GM21367 (cell line): ENCODE results near the gene RAD50.
"Not testable (repeated sequence)": the region's sequence is repeated elsewhere in the genome, so short reads cannot be mapped to it uniquely, and the experiment has no call there.

Source experiments
- ATAC-seq: cut with Tn5 transposase; IDR thresholded peaks from one replicate; pipeline ENCODE4 v1.9.1; 2021; ENCODE audit not compliant: unreplicated experiment

The RAD50 gene

DNA sequence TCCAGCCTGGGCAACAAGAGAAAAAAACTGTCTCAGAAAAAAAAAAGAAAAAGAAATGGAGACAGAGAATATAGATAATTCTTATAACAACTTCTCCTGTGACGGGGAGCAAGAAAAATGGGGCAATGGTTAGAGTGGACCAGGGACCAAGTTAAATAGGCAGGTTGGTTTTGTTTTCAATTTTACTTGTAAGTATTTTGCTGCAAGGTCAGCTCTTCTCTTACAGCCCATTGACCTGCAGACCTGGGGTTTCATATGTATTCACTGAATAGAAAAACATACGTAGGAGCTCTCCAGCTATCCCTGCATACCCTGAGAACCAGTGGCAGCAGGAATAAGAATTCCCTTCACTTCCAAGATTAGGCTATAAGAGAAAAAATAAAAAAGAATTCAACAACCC is 72.0 kb downstream of the RAD50 start:
- ATAC-seq = no peak

DNA sequence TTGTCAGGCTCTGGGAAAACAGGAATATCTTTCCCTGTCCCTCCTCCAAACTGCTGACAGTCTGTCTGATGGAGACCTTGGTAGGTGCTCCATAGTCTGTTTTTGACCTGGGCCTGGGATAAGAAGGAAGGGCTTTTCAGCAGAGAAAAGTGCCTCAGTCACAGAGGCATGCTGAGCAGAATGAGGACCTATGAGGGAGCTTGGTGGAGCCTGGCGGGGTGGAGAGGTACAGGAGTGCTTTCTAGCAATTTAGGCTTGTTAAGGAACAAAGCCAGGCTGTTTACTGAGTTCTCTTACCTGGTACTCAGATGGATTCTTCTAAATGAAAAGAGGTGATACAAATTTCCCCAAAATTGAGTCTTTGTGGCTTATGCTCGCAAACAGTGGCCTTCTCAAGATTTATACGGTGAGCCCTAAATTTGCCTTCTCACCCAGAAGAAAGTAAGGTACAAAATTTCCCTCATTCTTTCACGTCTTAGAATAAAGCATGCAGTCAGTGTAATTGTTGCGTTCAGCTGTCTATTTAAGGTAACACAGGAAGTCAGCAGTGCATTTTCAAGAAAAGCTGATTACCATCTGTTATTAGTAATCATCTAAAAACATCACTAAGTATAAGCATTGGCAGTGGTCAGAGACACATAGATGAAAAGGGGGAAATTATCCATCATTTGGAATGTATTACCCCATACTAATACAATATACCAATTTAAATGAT is 72.6 kb downstream of the RAD50 start:
- no peak for ATAC-seq

DNA sequence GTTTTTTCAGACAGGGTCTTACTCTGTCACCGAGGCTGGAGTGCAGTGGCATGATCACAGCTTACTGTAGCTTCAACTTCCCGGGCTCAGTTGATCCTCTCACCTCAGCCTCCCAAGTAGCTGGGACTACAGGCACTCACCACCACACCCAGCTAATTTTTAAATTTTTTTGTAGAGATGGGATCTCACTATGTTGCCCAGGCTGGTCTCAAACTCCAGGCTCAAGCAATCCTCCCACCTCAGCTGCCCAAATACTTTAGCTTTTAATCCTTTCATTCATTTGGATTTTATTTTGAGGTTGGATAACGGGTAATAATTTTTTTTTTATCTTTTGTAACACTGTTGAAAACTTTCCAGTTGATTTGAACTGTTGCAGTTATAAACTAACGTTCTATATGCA is 76.8 kb downstream of the RAD50 start:
- not testable (repeated sequence) for ATAC-seq

DNA sequence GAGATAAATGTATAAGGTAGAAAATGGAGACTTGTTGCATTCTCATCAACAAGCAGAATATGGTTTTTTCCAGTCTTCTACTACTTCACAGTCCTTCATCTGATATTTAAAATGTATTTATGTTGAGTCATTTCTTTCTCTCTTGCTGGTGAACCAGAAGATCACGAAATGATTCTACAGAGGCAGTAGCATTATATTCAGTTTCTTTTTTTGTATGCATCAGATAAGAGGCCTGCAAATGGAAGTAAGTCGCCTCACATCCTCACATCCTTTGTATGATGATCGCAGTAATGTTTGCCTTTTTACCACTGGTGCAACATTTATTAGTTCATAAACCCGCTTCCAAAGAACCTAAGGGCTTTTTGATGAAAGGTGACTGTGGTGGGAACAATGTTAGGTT is 79.1 kb downstream of the RAD50 start:
- ATAC-seq = no peak

DNA sequence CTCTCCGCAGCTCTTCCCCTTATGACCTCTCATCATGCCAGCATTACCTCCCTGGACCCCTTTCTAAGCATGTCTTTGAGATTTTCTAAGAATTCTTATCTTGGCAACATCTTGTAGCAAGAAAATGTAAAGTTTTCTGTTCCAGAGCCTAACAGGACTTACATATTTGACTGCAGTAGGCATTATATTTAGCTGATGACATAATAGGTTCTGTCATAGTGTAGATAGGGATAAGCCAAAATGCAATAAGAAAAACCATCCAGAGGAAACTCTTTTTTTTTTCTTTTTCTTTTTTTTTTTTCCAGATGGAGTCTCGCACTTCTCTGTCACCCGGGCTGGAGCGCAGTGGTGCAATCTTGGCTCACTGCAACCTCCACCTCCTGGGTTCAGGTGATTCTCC is 80.5 kb downstream of the RAD50 start:
- no peak for ATAC-seq

DNA sequence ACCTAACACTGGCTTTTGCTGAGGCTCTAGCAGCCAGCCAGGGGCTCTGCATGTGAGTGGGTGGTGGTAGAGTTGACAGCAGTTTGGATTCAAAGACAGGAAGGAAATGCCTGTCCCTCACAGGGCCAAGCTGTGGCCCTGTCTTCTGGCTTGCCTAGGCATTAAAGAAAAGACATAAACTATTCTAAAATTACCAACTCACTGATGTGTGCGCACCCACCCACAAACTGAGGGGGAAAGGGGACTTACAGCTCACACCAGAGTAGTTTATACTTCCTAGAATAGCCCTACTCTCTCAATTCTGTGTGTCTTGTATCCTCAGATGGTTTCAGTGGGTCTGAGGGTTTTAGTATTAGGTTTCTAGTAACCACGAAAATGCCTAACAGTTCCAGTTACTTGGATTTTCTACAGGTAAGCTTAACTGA is 82.9 kb downstream of the RAD50 start:
- ATAC-seq = peak; percentile 48

DNA sequence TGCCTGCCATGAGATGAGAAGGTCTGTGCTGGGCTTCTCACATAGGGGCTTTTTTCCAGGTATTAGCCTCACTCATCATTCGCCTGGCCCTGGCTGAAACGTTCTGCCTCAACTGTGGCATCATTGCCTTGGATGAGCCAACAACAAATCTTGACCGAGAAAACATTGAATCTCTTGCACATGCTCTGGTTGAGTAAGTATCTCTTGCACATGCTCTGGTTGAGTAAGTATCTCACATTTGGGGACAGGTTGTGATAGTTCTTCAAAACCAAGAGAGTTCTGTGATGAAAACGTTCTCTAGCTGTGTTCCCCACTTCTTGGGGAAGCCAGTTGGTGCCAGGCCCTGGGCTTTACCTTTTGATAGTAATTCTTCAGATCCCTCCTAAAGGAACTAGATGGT is 83.8 kb downstream of the RAD50 start:
- no peak for ATAC-seq

DNA sequence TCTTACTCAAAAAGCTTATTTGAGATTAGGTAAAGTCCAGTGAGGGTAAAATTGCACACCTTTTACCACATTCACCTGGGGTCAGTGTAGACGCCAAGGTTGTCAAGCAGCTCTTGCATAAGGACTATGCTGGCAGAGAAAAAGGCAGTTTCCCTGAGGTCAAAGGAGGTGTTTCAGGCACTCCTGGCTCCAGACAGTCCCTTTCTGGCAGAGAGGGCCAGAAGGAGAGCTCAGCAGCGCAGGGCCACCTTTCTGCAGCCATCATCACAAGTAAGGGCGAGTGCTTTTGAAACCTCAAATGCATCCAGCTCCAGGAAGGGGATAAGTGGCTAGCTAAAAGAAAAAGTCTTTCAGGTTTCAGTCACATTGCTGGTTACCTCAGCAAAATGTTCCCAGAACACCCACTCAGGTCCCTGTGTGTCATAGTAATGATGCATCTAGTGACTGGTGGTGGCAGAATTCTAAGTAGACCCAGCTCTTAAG is 84.5 kb downstream of the RAD50 start:
- ATAC-seq = no peak

DNA sequence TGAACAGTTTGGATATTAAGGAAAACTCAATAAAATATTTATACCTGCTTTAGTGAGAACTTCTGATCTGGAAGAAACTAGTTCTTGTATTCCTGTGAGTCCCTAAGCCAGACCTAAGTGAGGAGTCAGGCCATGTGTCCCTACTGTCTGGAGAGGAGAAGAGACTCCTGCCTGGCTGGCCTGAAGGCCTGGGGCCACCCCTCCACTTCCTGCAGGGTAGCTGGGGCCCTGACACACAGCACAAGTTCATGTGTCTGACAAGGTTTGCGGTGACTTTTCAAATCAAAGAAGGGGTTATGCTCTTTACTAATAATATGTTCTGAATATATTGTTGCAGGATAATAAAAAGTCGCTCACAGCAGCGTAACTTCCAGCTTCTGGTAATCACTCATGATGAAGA is 85.1 kb downstream of the RAD50 start:
- ATAC-seq = no peak

DNA sequence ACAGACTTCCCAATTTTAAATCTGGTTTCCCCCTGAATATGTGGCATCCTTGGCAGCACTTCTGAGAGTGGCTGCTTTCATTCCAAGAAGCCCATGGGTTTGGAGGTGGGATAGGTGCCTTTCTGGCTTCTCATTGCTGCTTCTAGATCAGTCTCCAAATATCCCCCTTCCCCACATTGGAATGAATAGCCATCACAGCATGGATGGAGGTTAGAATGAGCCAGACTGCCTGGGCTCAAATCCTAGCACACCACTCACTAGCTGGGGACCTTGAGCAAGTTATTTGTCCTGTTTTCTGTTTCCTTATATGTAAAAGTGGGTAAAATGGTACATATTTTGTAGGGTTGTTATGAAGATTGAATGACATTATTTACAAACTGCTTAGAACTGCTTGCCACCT is 87.4 kb downstream of the RAD50 start:
- no peak for ATAC-seq

DNA sequence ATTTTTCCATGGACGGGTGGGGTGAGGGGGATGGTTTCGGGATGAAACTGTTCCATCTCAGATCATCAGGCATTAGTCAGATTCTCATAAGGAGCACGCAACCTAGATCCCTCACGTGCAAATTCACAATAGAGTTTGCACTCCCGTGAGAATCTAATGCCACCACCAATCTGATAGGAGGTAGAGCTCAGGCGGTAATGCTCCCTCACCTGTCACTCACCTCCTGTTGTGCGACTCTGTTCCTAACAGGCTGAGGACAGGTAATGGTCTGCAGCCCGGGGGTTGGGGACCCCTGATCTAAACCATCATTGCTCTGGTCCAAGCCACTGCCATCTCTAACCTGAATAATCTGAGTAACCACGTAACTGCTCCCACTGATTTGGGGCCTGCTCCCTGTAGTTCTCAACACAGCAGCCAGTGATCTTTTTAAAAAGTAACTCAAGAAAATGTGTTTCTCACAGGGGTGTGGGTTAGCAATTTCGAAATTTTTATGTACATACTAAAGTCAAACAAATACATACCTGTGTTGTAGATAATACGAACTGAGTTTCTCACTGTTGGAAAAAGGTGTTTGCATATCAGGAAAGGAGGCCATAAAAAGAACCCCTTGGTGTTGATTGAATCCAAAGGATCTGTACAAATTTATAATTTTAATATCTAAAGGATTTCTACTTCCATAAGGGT is 89.9 kb downstream of the RAD50 start:
- ATAC-seq = no peak

DNA sequence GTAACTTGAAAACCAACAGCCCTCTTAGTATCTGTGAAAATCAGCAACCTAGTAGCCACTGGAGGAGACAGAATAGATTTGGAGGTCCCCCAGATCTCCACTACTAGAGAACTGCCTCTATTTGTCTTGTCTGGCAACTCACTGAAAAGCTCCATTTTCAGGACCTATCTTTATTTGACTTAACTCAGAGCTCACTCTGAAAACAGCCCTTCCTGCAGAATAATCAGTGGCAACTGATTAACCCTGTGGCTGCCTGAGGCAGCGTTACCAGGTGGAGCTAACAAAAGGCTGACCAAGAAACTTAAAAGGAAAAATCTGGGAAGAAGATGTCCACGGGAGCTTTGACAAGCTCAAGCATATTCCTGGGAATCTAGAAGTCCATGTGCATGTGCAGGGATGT is 90.7 kb downstream of the RAD50 start:
- no peak for ATAC-seq

DNA sequence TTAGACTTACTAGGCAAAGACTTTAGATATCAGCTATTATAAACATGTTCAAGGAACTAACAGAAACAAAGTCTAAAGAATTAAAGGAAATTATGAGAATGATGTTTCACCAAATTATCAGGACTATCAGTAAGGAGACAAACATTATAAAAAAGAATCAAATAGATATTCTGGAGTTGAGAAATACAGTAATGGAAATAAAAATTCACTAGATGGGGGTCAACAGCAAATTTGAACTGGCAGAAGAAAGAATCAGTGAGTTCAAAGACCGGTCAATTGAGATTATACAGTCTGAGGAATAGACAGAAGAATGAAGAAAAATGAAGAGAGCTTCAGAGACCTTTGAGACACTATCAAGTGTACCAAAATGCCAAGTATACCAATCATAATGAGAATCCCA is 91.6 kb downstream of the RAD50 start:
- ATAC-seq = no peak

DNA sequence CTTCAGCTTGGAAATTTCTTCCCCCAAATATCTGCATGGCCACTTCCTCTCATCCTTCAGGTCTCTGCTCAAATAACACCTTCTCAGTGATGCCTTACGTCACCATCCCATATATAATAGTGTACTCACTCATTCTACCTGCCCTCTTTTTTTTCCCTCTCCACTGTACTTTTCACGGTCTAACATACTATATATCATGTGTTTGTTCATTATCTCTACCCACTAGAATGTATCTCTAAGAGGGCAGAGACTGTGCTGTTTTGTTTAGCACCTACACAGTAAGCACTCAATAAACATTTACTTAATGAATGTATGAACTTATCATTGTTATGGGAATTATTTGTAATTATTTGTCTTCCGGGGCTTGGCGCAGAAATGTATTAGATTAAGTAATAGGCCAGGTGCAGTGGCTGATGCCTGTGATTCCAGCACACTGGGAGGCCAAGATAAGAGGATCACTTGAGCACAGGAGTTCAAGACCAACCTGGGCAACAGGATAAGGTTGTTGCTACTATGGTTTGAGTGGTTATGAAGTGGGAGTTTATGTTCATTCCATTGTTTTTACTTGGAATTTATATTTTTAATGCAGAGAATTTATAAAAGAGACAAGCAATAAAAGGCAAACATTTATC is 95.2 kb downstream of the RAD50 start:
- ATAC-seq = no peak

DNA sequence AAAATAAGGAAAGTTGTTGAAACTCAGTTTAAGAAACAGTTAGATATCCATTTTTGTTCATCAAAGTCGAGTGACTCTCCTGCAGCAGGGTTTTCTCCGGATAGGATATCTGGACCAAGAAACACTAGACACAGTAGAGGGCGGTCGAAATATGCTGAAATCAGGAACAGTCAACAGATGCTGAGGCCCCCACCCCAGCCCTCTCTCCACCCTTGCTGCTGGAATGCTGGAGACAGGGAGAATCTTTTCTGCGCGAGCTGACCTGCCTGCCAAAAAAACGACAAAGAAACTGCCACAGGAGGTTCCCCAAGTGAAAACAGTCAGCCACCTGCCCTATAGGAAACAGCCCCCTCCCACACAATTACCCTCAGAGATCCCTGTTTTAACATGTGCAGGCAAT is 96.9 kb downstream of the RAD50 start:
- no peak for ATAC-seq

DNA sequence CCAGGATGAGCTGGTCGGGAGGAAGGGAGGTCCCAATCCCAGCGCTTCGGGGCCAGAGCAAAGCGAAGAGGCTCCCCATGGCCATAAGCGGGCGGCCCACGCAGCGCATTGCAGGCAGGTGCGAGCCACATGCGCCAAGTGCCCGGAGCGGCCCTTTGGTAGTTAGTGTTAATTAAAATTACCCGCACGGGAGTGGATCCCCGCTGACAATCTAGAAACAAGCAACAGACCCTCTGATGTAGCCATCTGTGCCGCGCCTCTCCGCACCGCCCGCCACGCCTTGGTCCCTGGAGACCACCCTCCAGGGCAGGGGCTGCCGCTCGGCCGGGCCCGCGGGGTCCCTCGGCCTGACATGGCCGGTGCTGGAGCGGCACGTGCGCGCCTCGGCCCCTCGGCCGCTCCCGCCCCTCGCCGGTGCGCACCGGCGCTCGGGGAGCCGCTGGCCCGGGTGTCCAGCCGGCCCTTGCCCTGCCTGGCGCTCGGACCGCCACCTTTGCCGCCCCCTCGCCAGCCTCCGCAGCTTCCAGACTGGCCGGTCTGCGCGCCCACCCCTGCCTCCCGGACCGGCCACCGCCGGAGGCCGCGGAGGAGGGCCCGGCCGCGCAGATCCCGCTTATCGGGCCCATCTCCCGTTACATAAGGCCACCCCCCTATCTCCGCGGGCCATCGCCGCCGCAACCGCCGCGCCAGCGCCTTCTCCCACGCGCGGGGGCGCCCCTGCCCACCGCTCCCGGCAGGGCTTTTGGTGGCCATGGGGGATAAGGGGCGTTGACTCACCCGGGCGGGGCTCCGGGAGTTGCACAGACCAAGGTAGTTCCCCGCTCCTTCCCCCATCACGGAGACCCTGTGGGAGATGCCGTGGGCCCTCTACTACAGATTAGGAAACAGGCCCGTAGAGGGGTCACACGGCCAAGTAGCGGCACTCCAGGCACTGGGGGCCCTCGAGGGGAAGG is 99.3 kb downstream of the RAD50 start:
- ATAC-seq = no peak

DNA sequence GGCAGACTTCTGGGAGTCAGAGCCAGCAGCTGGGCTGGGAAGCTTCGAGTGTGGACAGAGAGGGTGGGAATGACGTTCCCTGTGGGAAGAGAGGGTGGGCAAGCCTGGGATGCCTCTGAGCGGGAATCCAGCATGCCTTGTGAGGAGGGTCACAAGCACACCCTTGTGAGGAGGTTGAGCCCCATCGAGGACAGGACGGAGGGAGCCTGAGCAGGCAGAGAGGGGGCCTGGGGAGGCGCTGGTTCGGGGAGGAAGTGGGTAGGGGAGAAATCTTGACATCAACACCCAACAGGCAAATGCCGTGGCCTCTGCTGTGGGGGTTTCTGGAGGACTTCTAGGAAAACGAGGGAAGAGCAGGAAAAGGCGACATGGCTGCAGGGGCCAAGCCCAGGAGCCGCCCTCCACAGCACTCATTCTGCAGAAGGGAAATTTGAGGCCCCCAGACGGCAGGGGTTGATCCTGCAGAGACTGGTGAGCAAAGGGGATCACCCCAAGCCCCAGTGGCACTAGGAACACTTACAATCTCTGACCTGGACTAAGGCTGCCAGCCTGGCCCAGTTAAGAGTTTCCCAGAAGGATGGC is 100.1 kb downstream of the RAD50 start:
- no peak for ATAC-seq

DNA sequence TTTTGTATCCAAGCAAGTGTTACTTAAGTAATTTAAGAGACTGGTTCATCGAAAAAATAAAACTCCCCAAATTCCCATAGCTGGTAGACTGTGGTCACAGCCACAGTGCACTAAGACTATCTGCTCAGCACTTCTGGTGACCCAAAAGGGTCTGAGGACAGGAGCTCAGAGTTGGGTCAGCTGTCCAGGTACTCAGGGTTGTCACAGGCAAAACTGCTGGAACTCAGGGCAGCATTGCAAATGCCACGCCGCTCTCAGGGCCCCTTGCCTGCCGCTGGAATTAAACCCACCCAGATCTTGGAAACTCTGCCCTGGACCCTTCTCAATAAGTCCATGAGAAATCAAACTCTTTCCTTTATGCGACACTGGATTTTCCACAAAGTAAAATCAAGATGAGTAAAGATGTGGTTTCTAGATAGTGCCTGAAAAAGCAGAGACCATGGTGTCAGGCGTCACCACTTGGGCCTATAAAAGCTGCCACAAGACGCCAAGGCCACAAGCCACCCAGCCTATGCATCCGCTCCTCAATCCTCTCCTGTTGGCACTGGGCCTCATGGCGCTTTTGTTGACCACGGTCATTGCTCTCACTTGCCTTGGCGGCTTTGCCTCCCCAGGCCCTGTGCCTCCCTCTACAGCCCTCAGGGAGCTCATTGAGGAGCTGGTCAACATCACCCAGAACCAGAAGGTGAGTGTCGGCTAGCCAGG is 101.1 kb downstream of the RAD50 start, which contains the start of gene IL13:
Gene IL13, plus strand, starts transcription at position 498 of the 705 bp plus-strand sequence. Its CDS starts 14 bp downstream, at position 512.
- ATAC-seq = no peak

DNA sequence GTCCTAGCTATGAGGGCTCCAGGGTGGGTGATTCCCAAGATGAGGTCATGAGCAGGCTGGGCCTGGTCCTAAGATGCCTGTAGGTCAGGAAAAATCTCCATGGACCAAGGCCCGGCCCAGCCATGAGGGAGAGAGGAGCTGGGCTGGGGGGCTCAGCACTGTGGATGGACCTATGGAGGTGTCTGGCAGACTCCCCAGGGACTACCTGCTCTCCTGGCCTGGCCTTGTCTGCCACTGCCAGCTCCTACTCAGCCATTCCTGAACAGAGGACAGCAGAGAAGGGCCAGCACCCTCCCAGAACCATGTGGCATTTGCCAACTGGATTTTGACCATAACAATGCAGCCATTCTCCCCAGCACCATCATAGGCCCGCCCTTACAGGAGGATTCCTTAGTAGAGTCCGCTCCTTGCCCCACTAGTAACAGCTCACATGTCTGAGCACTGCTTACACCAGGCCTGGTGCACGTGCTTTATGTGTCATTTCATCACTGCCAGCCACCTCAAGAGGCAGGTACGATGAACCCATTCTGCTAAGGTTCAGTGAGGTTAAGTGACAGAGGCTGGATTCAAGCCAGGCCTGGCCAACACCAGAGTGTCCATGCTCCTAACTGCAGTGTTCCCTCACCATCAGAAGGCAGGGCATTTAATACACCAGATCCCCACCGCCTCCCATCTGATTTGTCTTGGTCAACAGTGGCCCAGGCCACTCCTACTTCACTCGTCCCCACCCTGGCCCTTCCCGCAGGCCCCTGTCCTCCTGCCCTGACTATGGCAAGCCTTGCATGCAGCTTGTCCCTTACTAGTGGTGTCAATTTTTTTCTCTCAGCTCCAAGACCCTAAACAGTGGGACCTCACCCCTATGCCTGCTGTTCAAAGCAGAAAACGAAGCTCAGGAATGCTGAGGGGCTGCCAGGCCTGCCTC is 101.9 kb downstream of the RAD50 start:
- ATAC-seq = no peak
